Measurements from ENCODE around the gene SYT7.

Gene SYT7

DNA sequence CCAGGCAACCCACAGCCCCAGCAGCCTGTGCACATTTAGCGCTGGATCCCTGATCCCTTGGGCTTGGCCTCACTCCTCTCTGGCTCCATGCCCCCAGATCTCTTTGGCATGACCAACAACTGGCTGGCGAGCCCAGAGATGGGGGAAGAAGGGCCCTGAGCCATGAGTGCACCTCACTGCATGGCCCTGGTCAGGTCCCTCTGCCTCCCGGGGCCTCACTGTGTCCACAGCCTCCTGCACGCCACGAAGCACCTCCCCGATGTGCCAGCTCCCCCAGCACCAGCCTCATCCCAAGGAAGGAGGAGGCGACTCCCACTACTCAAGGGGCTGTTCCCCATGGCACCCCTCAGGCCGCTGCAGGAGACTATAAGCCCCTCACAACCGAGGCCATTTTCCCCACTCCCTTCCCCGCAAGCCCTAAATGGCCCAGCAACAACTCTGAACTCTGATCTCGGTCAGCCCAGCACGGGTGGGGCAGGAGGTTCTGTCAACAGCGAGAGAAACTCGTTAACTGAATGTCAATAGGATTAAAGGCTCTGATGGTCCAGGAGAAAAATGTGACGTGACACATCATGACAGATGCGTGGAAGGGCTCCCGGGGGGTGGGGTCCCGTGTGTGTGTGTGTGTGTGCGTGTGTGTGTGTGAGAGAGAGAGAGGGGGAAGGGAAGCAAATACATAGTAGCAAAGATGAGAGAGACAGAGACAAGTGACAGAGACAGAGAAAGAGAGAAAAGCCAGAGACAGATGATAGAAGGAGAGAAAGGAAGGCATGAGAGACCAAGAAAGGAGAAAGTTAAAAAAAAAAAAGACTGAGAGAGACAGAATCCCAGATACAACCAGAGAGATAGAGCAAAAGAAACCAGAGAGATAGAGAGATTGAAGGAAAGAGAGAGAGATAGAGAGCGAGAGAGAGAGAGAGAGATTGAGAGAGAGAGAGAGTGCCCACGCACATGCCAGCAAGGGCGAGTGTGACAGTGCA is 28.4 kb upstream of the SYT7 start:
- peak; percentile 93 for DNase-seq (ENCODE audit: low spot score)

DNA sequence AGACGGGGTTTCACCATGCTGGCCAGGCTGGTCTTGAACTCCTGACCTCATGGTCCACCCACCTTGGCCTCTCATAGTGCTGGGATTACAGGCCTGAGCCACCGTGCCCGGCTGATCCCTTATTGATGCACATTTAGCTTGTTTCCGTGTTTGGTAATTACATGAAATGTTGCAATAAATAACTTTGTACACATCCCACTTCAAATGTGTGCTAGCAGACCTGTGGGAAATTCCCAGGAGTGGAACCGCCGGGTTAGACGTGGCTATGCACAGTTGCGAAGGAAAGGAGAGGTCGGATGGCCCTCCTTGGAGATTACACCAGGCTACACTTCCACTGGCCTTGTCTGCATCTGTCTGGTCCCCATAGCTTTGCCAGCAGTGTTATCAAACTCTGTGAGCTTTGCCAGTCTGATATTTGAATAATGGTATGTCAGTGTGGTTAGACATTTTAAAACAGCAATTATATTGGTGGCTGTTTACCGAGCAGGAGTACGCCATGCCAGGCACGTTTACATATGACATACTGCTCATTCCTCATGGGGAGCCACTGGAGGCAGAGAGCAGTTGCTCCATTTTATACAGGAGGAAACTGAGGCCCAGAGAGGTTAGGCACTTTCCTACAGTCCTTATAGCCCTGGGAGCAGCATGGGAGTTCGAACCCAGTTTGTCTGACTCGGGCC is 27.2 kb upstream of the SYT7 start:
- DNase-seq (ENCODE audit: low spot score) = no peak

DNA sequence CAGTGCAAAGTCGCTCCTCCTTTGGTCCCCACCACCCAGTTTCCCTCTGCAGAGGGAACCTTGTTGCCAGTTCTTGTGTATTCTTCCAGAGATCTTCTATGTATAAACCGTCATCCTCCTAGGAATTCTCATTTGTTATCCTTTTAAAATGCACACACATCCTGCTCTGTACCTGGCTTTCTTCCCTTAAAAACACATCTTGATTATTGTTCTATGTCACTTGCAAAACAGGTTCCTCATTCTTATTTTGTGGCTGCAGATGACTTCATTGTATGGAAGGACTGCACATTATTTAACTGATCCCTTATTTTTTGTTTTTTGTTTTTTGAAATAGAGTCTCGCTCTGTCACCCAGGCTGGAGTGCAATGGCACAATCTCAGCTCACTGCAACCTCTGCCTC is 26.6 kb upstream of the SYT7 start:
- DNase-seq (ENCODE audit: low spot score) = no peak

DNA sequence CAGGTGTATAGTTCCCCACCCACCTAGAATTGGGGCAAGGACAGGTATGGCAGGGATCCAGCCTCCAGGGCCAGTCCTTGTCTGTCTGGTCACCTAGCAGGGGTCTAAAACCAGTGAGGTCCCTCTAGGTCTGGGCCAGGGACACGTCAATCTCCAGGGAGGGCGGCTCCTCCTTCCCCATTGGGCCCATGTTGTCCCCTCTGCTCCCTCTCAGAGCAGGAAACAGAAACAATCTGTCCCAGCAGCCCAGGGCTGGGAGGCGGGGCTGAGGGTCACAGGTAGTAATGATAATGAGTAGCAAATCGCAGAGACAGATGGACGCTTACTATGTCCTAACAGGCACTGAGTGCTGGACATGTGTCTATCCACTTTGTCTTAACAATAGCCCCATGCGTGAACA is 22.8 kb upstream of the SYT7 start:
- no peak for DNase-seq (ENCODE audit: low spot score)

DNA sequence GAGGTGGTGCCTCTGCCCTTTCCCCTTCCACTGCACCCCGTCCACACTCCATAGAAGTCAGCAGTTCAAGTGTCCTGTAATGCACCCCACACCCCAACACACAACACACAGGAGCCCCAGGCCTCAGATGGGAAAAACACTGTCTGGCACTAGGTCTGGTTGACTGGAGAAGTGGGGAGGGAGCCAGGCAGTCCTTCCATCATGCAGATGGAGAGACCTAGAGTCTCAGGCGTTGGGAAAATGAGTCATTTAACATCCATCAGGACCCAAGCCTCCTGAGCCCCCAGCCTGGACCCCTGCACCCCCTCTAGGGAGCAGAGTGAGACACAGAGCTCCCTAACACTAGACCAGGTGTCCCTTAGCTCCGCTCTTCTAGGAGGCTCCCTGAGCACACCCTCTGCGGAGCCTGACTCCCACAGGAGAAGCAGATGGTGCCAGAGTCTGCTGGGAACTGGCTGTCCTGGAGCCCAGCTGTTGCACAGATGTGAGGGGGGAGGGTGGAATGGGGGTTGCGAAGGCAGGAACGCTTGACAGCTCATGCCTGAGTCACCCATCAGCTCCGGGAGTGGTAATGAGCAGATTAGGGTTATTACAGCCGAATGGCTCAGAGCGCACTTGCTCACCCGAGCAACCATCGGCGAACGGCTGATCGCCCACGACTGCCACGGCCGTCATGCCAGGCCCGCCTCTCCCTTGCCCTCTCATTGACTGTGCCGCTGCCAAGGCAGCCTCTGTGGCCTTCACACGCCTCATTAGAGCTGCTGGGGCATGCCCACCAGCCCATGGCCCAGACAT is 22.1 kb upstream of the SYT7 start:
- DNase-seq (ENCODE audit: low spot score) = no peak

DNA sequence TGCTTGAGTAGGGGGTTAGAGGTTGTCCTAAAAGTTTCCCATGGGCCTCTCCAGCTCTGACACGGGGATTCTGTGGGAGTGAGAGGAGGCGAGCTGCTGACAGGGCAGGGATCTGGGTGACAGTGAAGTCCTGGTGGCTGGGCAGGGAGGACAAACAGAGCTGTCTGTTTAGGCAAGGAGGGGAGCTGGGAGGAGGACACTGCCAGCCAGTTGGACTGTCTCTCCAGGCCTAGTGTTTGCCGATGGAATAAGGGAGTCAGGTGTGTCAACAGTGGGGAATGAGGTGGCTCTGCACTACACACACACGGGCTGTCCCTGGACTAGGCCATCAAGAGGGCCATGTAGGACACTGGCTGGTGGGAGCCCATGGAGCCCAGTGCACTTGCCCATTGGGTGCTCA is 20.6 kb upstream of the SYT7 start:
- DNase-seq (ENCODE audit: low spot score) = peak; percentile 92

DNA sequence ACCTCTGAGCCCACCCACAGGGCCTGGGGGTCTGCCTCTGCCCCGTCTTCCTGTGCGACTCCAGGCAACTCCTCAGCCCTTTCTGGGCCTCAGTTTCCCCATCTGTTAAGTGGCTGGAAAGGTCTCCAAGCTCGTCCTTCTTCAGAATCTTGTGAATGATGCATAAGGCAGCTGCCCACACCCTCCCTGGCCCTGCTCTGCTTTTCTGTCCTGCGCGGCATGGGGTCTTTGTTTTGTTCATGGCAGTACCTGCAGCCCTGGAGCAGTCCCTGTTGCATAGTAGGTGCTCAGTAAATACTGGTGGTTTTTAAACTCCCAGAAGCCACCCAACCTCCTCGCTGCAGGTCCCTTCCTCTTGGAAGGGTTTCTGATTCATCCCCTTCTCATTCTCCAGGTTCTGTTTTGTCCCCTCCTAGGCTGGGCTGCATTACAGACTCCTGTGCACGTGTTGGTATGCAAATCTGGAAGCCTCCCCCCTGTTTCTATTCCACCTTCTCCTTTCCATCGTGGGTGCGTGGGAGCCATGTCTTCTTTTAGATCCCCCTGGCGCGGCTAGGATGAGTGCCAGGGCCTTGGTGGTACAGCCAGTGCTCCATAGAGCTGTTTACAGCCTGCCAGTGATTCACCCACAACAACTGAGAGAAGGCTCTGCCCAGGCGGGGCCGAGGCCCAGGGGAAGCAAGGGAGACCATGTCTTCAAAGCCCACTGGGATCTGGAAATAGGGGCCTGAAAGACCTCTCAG is 19.3 kb upstream of the SYT7 start:
- DNase-seq (ENCODE audit: low spot score) = no peak

DNA sequence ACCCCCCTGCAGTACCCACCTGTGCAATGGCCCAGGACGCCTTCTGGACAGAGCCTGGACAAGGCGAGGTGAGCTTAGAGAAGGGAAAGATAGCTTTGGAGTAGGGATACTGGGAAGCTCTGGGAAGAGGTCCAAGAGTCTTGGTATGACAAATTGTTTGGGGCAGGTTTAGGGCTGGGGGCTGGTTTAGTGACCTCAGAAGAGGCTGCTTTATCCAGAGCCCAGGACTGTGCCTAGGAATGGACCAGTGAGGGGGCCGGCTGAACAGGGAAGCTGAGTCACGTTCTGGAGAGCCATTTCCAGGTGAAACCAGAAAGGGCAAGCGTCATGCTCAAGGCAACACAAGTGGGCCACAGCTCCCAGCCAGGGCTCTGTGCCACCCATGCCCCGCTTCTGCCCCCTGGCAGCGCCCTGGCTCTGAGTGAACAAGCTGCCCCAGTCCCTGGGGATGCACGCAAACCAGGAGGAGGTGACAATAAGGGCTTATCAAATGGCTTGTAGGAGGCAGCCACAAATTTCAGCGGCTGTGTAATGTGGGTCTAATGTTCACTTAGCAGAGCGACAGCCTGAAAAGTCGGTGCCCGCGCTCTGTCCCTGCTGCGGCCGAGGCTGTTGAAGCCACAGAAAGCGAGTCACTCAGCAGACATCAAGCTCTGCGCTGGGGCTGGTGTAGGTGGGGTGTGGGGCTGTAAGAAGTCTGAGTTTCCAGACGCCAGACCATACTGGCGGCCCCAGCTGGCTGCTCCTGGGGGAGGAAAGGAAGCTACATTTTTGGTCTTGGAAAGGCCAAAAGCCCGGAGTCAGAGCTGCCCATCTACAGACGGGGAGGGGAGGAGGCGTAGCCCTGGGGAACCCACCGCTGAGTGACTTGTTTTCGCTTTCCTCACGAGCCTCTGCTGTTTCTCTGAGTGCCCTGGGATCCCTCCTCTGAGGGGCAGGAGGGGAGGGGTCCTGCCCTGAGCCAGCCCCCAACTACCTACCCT is 18.3 kb upstream of the SYT7 start:
- DNase-seq (ENCODE audit: low spot score) = no peak

DNA sequence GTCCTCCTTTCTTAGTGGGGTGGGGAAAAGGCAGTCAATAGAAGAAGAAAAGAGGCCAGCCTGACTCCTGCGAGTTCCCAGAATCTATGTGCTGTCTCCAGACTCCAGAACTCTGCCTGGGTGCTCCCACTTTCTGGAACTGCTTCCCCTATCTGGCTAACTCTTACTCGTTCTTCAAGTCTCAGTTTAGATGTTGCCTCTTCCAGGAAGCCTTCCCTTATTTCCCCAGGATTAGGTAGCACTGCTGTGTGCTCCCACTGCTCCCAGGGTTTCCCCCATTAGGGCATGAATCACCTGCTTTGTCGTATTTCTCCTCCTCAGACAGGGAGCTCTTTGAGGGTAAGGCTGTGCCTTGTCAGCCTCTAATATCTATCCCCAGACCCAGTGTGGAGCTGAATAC is 17.5 kb upstream of the SYT7 start:
- no peak for DNase-seq (ENCODE audit: low spot score)

DNA sequence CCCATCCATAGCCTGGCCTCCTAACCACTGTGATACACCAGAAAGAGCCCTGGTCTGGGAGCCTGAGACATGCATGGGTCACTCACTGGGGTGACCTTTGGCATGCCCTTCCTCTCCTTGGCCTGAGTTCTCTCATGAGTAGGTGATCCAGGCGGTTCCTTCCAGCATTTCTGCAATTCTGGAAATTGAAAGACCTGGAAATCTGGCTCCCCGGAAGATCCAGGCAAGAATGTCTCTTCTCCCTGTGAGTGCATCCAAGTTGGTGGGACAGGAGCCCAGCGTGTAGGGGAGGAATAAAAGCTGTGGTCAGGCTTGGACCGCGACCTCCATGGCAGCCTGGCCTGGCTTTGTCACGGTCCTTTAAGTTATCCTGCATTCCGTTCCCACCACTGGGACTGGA is 16.1 kb upstream of the SYT7 start:
- no peak for DNase-seq (ENCODE audit: low spot score)

DNA sequence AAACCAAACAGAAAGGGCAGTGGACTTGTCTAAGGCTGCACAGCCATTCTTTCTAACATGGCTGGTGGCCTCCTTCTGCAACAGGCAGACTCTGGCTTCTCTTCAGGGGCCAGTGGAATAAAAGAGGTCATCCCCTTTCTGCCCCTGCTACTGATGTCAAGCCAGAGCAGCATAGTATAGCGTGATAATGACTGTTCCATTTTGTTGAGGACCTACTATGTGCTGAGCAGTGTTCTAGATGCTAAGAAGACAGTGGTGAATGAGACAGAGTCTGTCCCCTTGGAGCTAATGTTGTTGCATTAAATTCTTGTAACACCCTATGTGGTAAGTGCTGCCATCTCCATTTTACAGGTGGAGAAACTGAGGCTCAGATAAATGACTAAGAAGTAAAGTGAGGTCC is 15.7 kb upstream of the SYT7 start:
- no peak for DNase-seq (ENCODE audit: low spot score)

DNA sequence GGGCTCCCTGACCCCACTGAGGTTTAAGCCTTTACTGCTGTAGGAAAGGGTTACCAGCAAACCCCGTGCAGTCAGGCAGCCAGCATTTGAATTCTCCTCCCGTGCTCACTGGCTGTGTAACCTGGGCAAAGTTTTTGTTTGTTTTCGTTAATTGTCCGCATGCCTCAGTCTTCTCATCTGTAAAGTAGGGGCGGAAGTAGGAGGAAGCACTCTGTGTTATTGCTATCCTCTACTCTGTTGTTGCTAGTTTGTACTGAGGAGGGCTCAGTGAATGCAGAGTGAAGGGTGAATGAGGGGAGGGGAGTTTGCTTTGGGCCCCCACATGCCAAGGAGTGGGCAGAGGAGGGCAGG is 14.0 kb upstream of the SYT7 start:
- DNase-seq (ENCODE audit: low spot score) = no peak

DNA sequence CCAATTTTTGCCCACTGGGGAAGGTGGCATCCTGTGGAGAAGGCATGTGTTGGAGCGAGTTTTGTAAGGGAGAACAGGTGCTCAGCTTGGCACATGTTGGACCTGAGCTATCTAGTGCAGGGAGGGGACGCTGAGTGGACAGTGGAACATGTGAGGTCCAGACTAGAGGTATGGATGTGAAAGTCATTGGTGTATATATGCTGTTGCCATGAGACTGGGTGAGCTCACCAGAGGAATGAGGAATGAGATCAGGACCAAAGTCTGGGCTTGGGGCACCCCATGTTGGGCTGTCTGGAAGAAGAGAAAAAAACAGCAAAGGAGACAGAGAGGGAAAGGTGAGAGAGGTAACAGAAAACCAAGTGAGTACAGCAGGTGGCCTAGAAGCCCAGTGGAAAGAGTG is 12.3 kb upstream of the SYT7 start:
- DNase-seq (ENCODE audit: low spot score) = no peak

DNA sequence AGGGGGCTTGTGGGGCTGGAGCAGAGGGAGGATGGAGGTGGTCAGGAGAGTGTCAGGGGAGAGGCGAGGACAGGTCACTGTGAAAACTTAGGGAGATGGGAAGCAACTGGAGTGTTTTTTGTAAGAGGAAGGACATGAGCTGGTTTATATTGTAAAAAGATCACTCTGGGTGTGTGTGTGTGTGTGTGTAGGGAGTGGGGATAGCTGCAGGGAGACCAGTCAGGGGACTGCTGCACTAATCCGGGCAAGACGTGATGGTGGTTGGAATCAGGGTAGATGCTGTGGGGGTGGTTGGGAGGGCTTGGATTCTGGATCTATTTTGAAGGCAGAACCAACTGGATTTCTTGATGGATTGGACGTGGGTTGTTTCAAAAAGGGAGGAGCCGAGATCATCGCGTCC is 11.3 kb upstream of the SYT7 start:
- no peak for DNase-seq (ENCODE audit: low spot score)

DNA sequence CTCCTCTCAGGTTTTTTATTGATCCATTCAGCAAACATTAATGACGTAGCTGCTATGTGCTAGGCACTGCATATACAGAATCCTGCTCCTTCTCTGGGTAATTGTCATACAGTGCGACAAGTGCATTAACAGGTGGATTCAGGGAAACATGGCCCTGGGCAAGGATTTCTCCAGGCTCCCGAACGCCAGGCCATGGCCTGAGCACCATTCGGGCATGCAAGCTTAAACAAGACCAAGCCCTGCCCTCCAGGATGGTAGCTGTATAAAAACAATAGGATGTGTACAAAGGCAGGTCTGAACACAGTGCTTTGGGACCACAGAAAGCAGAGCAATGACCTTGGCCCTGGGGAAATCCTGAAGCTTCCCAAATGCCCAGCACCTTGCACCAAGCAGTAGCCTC is 9.1 kb upstream of the SYT7 start:
- DNase-seq (ENCODE audit: low spot score) = peak; percentile 86

DNA sequence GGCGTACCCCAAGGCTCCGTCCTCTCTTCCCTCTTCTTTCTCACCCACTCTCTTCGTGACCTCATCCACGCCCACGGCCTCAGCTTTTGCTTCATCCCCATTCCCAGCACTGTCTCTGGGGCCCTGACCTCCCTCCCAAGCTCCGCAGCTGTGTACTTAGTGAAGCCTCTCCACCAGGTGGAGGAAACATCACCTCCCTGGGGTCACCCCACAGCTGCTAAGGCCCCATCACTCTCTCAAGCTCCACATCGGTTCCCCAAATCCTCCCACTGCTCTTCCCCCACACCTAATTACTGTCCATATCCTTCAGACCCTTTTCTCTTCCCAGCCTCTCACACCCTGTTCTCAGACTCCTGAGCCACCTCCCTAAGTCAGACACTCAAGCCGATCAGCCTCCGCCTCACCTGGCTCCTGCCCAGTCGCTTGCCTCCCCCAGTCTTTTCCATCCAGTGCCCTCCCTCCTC is 7.9 kb upstream of the SYT7 start:
- no peak for DNase-seq (ENCODE audit: low spot score)

DNA sequence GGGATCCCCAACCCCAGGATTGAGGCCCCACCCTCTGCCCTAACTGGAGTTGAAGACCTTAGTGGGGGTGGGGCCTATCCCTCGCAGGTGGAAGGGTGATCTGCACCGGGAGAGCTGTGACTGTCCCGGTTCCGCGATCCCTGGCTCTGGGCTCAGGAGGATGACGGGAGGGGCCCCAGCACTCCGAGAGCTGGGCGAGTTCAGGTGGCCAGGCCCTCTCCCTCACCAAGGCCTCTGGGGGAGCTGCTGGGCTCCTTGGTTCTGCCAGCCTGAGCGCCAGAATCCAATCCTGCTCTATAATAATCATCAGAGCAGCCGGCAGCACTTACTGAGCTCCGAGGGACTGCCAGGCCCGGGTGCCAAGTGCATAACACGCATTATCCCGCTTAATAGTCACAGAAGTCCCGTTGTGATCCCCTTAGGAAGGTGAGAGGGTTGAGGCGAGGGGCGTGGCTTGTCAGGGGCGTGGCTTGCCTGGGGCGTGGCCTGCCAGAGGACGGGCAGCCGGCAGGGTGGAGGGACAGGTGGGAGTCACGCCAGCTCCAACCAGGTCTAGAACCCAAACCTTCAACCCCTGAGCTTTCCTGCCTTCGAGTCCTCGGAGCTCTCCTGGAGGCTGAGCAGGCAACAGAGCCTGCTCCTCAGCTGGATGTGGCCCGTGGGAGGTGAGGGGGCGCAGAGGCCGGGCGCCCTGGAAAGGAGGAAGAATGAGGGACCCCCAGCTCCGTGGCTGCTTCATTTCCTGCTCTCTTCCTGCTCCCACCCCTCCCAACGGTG is 7.3 kb upstream of the SYT7 start:
- peak; percentile 78 for DNase-seq (ENCODE audit: low spot score)

DNA sequence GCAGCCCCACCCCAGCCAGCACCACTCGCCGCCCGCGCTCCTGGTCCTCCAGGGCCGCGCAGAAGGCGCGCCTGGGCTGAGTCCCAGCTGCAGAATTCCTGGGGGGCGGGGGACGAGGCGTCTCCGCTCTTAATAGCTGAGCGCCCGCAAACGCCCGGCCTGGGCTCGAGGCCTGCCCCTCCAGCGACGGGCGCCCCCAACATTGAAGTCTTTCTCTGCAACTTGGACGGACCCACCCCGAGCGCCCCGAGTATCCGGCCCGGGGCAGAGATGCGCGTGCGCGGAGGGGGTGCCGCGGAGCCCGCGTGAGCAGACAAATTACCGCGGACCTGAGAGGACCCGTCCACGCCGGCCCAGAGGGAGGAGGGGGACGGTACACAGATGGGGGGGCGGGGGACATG is 6.7 kb upstream of the SYT7 start:
- no peak for DNase-seq (ENCODE audit: low spot score)

DNA sequence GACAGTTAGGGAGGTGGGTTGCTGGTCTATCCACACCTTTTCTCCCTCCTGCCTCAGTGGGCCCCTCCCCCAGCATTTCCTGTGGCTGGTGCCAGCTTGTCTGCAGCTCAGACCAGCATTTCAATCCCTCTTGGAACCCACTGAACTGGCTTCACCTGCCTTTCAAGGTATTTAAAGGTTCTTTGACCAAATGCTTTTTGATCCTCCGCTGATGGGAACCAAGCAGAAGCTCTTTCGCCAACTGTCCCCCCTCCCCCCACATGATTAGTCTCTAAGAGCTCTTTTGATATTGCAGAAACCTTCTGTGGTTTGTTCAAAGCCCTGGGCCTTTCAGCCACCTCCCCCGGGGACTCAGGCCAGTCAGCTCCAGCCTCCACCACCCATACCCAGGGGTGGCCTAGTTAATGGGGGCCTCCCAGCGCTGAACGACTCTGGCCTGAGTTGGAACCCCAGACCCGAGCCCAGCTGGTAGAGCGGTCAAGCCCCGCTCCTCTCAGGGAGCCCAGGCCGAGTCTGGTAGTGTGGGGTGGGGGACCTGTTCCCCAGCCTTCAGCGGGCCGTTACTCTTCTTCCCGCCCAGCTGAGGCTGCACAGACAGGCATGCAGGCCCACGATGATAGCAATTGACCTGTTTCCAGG is 6.0 kb upstream of the SYT7 start:
- no peak for DNase-seq (ENCODE audit: low spot score)

Data from HuH-7.5 (cell line).